Smooth muscle cell (in vitro differentiated cells): ENCODE results near the gene EFCAB6. TPM values are rescaled to one million over a fixed set of nuclear protein-coding genes. Genes with fewer than 3 reads are reported as not detected.

Experiments
- DNase-seq: peaks from one replicate; lab custom pipeline; 2025; ENCODE audit not compliant: unreplicated experiment; lab: John Stamatoyannopoulos, UW
- H2AFZ ChIP-seq: fragments of 200-600 bp; sonication (generic); 2 replicates; pipeline ENCODE4 v1.6.0; 2016; ENCODE audit warnings: antibody characterized with exemption, low read depth, mild to moderate bottlenecking
- H3F3A ChIP-seq: fragments of 200-600 bp; sonication (generic); 2 replicates; pipeline ENCODE4 v1.6.0; 2017; ENCODE audit warnings: antibody characterized with exemption, low read depth
- H3K27ac ChIP-seq: fragments of 200-600 bp; sonication (generic); 2 replicates; pipeline ENCODE4 v1.5.1; 2016; ENCODE audit warnings: low read depth, mild to moderate bottlenecking
- H3K27me3 ChIP-seq: fragments of 200-600 bp; sonication (generic); 2 replicates; pipeline ENCODE4 v1.6.1; 2016; ENCODE audit warnings: low read depth, mild to moderate bottlenecking
- H3K36me3 ChIP-seq: fragments of 200-600 bp; sonication (generic); 2 replicates; pipeline ENCODE4 v1.5.1; 2016; ENCODE audit warnings: low read depth
- H3K4me1 ChIP-seq: fragments of 200-600 bp; sonication (generic); 2 replicates; pipeline ENCODE4 v1.5.1; 2016; ENCODE audit warnings: low read depth
- H3K4me2 ChIP-seq: fragments of 200-600 bp; sonication (generic); 2 replicates; pipeline ENCODE4 v1.6.0; 2016; ENCODE audit warnings: mild to moderate bottlenecking
- H3K4me3 ChIP-seq: fragments of 200-600 bp; sonication (generic); 2 replicates; pipeline ENCODE4 v1.5.1; 2016; ENCODE audit warnings: mild to moderate bottlenecking
- H3K79me2 ChIP-seq: fragments of 200-600 bp; sonication (generic); 2 replicates; pipeline ENCODE4 v1.6.0; 2016; ENCODE audit warnings: low read depth, mild to moderate bottlenecking
- H3K9ac ChIP-seq: fragments of 200-600 bp; sonication (generic); 2 replicates; pipeline ENCODE4 v1.6.0; 2016; ENCODE audit warnings: low read depth
- H3K9me3 ChIP-seq: fragments of 200-600 bp; sonication (generic); replicated peaks from 2 replicates; pipeline ENCODE4 v1.5.1; 2016; ENCODE audit warnings: low read depth
- H4K20me1 ChIP-seq: fragments of 200-600 bp; sonication (generic); 2 replicates; pipeline ENCODE4 v1.6.0; 2016; ENCODE audit warnings: low read depth
- CTCF ChIP-seq: fragments of 200-600 bp; sonication (generic); IDR thresholded peaks from 2 replicates; pipeline ENCODE4 v1.5.1; 2017; ENCODE audit warnings: borderline replicate concordance, mild to moderate bottlenecking, antibody characterized with exemption; ENCODE audit not compliant: insufficient read depth, poor library complexity, severe bottlenecking
- WGBS: methylation state at CpG from one replicate; pipeline ENCODE4 v1.1.7; 2016; ENCODE audit warnings: low lambda C conversion rate; 5-methylcytosine and 5-hydroxymethylcytosine counted together
- polyA plus RNA-seq: library from polyadenylated mRNA; unstranded; fragments of >200 nt; fragmentation: Nextera tagmentation; extraction: Ambion mirVana; gene quantifications from 2 replicates; pipeline ENCODE4 v1.2.1, GENCODE V29; 2016
- small RNA-seq: library from RNA; depleted of rRNA; stranded (forward); fragments of <200 nt; gene quantifications from one replicate; pipeline ENCODE3, GENCODE V24; 2014
- total RNA-seq: library from RNA; depleted of rRNA; stranded (reverse); fragments of >200 nt; gene quantifications from 2 replicates; pipeline ENCODE4 v1.2.3, GENCODE V29; 2014

EFCAB6 gene
- total and polyA plus RNA-seq, 2 experiments from 2014 or later, result 0.80 to 2.9 TPM

- Histone ChIP-seq H3K4me1 (no peaks in the 10 kb centered on the region), H3K4me3 (no peak overlapping the region), H3K79me2 (no peaks in the 10 kb centered on the region), H3K27ac (no peak overlapping the region), H3K9me3 (no peaks in the 10 kb centered on the region), H3K4me2 (no peak overlapping the region), H3K9ac (no peak overlapping the region), H3F3A (no peaks in the 10 kb centered on the region), H2AFZ (no peak overlapping the region), H4K20me1 (no peaks in the 10 kb centered on the region), H3K27me3 (no peaks in the 10 kb centered on the region), H3K36me3 (no peaks in the 10 kb centered on the region)
- no peak for DNase-seq
- WGBS, result 87% methylated on average over 7 of the region's 7 CpGs
- TF ChIP-seq CTCF, result no peak
These were observed 332.7 kb downstream of the EFCAB6 start for GRCh38 chr22:43479301-43479950.

Small RNA genes lying within 50 kb of the gene (small RNA-seq; reads per million reads assigned to genes)
- not detected for gene HMGN2P9

Other genes starting within 250 kb of the EFCAB6 start
- 2.6 and 2.7 TPM in 2 replicates for gene SULT4A1, start 50.2 kb upstream of the EFCAB6 start, total RNA-seq
- 4.9 and 5.0 TPM in 2 replicates for gene SULT4A1, start 50.2 kb upstream of the EFCAB6 start, polyA plus RNA-seq
- not detected in 2 replicates for gene PNPLA5, start 79.7 kb upstream of the EFCAB6 start, total RNA-seq
- not detected in 2 replicates for gene PNPLA5, start 79.7 kb upstream of the EFCAB6 start, polyA plus RNA-seq
- gene PNPLA3, start 111.5 kb upstream of the EFCAB6 start, total RNA-seq, result 11.6 and 14.5 TPM in 2 replicates
- 8.2 and 11.0 TPM in 2 replicates for gene PNPLA3, start 111.5 kb upstream of the EFCAB6 start, polyA plus RNA-seq
- gene SAMM50, start 143.1 kb upstream of the EFCAB6 start, total RNA-seq, result 37.1 and 43.6 TPM in 2 replicates
- gene SAMM50, start 143.1 kb upstream of the EFCAB6 start, polyA plus RNA-seq, result 56.1 and 59.9 TPM in 2 replicates
- 24.8 and 36.6 TPM in 2 replicates for gene PARVB, start 212.0 kb upstream of the EFCAB6 start, total RNA-seq
- 35.1 and 35.6 TPM in 2 replicates for gene PARVB, start 212.0 kb upstream of the EFCAB6 start, polyA plus RNA-seq